ENCODE measurements around the gene SSR2.

GRCh38 chr1:155967341-155968050 is 53.3 kb downstream of the SSR2 start:
- TF ChIP-seq CTCF (IDR thresholded peaks at IDR 0.05; ENCODE audit: low read depth, low read length) (no peak), EZH2phosphoT487 (IDR thresholded peaks at IDR 0.05; ENCODE audit: low read depth) (no peak)
